HUDEP-2 (cell line): ENCODE measurements around the gene CAMK2G.
A peak's percentile ranks its signal among the peaks of the same experiment; 100 is the strongest.
"Not testable (repeated sequence)": the region's sequence is repeated elsewhere in the genome, so short reads cannot be mapped to it uniquely, and the experiment has no call there.

Experiments used
- DNase-seq, 76 experiments: peaks; one replicate each; lab custom pipeline; 2025; ENCODE audit not compliant: unreplicated experiment in 76 of 76; lab: John Stamatoyannopoulos, UW

Gene CAMK2G

GRCh38 chr10:73798927-73799560 is 75.3 kb downstream of the CAMK2G start:
- no peak for DNase-seq

- no peak for DNase-seq
Observed at GRCh38 chr10:73798087-73798486, 76.3 kb downstream of the CAMK2G start.

GRCh38 chr10:73797324-73798025 is 76.9 kb downstream of the CAMK2G start:
- no peak for DNase-seq

DNA sequence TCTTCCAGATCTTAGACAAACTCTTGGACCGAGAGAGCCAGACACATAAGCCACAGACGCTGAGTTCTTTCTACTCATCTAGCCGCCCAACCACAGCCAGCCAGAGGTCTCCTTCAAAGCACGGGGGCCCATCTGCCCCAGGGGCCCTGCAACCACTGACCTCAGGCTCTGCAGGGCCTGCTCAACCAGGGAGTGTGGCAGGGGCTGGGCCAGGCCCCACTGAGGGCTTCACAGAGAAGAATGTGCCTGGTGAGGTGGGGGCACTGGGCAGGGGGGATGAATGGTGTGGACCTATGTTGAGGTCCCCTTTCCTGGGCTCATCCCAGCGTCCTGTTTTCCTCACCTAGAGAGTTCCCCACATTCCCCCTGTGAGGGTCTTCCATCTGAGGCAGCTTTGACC is 77.6 kb downstream of the CAMK2G start:
- no peak for DNase-seq

GRCh38 chr10:73796035-73796434 is 78.3 kb downstream of the CAMK2G start:
- DNase-seq = not testable (repeated sequence)

- not testable (repeated sequence) for DNase-seq
Observed at GRCh38 chr10:73795491-73795890, 78.9 kb downstream of the CAMK2G start.

- no peak for DNase-seq
Observed at GRCh38 chr10:73793456-73793855, 80.9 kb downstream of the CAMK2G start.

GRCh38 chr10:73791871-73792400 is 82.4 kb downstream of the CAMK2G start:
- no peak for DNase-seq

GRCh38 chr10:73790886-73791625 is 83.3 kb downstream of the CAMK2G start:
- no peak for DNase-seq

DNA sequence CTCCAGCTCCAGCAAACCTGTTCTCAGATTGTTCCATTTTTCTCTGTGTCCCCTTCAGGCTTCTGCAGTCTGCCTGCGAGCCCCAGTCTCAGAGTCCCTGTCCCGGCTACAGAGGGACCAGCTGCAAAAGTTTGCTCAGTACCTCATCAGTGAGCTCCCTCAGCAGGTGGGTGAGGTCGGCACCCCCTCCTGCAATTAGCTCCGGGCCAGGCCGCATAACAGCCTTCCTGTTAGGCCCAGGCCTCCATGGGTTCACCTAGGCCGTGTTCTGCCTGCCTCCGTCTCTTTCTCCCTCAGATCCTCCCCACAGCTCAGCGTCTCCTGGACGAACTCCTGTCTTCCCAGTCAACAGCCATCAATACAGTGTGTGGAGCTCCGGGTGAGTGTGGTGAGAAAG is 84.7 kb downstream of the CAMK2G start:
- no peak for DNase-seq

DNA sequence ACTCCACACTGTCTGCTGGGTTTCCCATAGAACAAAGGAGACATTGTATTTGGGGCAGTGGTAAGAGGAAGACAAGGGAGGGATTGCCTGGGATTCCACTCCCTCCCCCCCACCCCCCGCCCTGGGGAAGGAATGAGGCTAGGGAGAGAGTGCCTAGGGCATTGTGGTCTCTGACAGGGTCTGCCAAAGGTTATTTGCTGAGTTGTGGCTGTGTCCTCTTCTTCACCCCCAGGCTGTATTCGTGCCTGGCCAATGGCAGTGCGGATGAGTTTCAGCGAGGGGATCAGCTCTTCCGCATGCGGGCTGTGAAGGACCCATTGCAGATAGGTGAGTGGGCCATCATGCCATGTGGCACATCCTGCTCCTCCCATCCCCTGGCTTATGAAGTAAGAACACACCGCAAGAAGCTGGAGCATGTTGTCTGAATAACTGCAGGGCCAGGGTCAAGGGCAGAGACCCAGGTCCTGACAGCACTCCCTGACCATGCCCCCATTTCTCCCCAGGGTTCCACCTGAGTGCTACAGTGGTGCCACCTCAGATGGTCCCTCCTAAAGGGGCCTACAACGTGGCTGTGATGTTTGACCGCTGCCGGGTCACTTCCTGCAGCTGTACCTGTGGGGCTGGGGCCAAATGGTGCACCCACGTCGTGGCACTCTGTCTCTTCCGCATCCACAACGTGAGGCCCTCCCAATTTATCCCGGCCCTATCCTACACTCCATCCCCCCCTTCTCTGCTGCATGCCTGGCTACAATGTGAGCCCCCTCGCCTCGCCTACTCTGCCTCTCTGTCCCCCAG is 85.3 kb downstream of the CAMK2G start:
- no peak for DNase-seq

DNA sequence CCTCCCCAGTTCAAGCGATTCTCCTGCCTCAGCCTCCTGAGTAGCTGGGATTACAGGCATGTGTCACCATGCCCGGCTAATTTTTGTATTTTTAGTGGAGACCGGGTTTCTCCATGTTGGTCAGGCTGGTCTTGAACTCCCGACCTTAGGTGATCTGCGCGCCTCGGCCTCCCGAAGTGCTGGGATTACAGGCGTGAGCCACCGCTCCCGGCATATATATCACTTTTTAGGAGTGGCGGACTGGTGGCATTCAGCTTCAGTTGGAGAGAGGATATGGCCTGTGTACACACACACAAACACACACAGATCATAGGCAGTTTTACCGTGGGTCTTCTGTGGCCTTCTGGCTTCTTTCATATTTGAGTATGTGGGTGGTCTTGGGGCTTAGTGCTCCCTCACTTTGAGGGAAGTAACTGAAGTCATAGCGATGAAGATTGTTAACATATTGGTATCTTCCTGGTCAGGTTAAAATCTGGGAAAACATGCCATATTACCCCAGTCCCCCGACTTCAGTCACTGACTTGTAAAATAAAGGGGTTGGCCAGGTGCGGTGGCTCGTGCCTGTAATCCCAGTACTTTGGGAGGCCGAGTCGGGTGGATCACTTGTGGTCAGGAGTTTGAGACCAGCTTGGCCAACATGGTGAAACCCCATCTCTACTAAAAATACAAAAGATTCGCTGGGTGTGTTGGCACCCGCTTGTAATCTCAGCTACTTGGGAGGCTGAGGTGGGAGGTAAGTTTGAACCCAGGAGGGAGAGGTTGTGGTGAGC is 87.1 kb downstream of the CAMK2G start:
- DNase-seq = not testable (repeated sequence)

DNA sequence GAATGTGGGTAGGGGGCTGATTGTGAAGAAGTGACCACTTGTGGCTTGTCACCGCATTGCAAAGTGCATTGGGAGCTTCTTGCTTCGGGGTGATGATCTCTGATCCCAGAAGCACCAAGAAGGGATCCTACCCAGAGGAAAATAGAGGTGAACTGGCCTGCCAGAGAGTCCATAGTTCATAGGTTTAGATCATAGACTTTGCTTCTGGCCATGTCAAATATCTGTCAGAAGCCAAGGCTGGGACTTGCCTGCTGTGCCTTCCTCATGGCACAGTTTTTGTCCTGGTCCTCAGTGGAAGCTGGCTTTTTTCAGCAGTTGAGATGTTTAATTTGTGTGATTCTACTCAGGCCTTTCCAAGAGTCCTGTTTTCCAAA is 87.9 kb downstream of the CAMK2G start:
- DNase-seq = no peak

DNA sequence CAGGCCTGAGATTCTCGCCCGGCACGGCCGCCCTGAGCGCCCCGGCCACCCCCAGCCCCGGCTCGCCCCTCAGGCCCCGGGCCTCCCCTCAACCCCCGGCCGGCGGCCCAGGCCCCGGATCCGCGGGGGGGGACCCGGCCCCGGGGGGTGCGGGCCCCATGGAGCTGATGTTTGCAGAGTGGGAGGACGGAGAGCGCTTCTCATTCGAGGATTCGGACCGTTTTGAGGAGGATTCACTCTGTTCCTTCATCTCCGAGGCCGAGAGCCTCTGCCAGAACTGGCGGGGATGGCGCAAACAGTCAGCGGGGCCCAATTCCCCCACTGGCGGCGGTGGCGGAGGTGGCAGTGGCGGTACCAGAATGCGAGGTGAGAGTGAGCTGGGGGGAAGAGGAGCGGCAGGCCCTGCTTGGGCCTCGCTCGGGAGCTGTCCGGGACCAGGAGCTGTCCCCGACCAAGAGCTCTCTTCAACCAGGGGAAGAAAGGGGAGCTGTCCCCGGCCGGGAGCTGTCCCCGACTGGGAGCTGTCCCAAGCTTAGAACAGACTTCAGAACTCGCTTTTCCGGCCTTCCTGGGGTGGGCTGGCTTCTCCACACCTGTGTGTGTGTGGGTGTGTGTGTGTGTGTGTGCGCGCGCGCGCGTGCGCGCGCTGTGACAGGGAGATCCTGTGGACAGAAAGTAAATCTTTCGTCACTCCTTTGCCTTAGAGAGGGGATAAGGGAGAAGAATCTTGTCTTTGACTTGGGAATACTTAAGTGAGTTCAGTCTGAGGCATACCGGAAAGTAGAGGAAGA is 88.4 kb downstream of the CAMK2G start:
- peak in 16 of 76 experiments; percentile 4 to 41 (median 20) for DNase-seq

DNA sequence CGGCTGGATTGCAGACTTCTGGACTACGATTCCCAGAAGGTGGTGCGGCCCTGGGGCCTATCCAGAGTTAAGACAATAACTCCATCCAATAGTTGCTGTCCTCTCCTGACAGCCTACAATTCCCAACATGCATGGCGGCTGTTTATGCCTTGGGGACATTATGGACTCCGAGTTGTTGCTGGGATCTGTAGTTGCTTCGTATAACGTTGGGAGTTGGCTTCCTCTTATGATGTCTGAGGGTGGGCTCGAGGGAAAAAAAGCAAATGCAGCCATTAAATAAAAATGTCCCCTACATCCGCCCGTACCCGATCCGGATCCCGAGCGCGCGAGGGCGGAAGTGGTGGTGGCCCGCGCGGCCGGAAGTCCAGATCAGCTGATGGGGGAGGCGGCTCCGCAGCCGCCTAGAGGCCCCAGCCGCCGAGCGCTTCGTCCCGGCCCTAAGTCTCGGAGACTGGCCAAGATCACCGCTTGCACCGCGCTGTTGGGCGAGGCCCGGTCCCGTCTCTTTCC is 89.1 kb downstream of the CAMK2G start, which contains the start of gene ZSWIM8:
Gene ZSWIM8, plus strand, starts transcription at position 396 of the 510 bp plus-strand sequence. CDS start 273 bp downstream, outside the sequence.
- DNase-seq = peak in 75 of 76 experiments; percentile 17 to 93 (median 79)

DNA sequence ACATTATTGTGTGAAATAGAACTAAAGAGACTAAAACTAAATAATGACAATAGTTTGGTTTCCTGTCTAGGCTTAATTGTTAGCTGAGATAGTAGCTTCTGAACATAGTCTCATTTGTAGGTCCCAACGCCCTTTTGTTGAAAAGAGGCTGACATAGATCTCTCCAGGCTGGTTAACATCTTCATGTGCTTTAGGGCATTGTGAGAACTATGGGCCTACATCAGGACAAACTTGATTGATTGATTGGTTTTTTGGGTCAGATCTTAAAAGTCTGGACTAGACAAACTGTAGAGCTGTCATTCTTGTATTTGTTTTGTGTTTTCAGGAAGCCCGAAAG is 91.6 kb downstream of the CAMK2G start:
- no peak for DNase-seq

- DNase-seq = peak in 74 of 76 experiments; percentile 26 to 89 (median 79)
Observed at GRCh38 chr10:73781879-73782748, 92.2 kb downstream of the CAMK2G start, which contains the start of gene CHCHD1. Gene CHCHD1 (plus strand): TSS chr10:73782048. CDS start chr10:73782076, 28 bp downstream.

DNA sequence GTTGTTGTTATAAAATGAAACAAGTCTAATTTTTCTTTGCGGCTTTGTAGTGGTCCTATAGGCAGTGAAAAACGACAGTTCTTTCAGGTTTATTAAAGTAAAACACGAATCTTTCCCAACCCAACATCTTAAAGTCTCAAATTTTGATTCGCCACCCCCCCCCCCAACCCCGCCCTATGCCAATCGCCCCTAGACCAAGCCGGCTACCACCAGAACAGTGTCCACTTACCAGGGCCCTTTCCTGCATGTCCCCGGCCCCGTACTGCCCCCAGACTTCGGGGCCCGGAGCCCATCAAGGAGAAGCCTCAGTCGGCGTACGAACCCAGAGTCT is 92.8 kb downstream of the CAMK2G start:
- DNase-seq = no peak
